ENCODE measurements around the gene NUDC.

Gene NUDC

DNA sequence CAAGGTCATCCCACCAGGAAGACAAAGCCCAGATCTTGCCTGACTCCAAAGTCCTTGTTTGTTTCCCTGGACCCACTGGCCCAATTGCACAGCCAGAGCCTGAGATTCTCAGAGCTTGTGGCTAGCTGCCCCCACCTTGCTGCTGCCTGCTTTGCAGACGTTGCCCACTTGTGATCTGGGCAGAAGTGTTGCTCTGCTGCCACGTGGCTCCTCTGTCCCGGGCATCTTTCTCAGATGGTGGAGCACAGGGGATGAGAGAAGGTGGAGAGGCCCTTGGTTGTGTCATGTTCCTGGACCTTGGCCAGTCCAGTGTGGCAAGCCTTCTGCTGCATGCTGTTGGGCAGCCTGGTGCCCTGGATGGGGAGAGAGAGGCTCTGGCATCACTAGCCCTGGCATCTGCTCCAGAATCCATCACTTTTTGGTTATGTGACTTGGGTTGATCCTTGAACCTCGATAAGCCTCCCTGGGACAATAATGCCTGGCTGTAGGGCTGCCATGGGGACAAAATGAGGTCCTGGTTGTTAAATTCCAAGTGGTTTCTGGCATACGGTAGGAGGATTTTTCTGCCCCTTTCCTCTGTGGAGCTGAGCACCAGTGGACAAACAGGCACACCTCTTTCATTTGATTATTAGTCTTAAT lies 6.2 kb upstream of the NUDC start:
- ChIA-PET CTCF (interaction anchor here (0.6 kb wide), 1 partner anchor 748 kb away, joined by 3 read pairs; no protein-coding TSS in a partner anchor), POLR2A (no interaction called here)
- TF ChIP-seq, protein P1, sequence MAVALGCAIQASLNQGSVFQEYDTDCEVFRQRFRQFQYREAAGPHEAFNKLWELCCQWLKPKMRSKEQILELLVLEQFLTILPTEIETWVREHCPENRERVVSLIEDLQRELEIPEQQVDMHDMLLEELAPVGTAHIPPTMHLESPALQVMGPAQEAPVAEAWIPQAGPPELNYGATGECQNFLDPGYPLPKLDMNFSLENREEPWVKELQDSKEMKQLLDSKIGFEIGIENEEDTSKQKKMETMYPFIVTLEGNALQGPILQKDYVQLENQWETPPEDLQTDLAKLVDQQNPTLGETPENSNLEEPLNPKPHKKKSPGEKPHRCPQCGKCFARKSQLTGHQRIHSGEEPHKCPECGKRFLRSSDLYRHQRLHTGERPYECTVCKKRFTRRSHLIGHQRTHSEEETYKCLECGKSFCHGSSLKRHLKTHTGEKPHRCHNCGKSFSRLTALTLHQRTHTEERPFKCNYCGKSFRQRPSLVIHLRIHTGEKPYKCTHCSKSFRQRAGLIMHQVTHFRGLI (tag by site-specific recombination; IDR thresholded peaks at IDR 0.05) = peak; percentile 49; the same call in 1 of the 2 replicates
- TF ChIP-seq ZBTB44 (tag by site-specific recombination; IDR thresholded peaks at IDR 0.05) = no peak
- H3K4me1 ChIP-seq (ENCODE audit: control insufficient read depth, insufficient read depth, low read length) = peaks cover 8% of the 10 kb centered on the region
- H3K4me3 ChIP-seq (ENCODE audit: low read depth, low read length) = no peak overlapping the region
- H3K36me3 ChIP-seq (ENCODE audit: control insufficient read depth in 2 of 2, insufficient read depth in 1 of 2, low read length in 2 of 2) = no peaks in the 10 kb centered on the region
- H3K9me3 ChIP-seq (ENCODE audit: control insufficient read depth, insufficient read depth, low read depth, low read length) = no peaks in the 10 kb centered on the region
- H3K27ac ChIP-seq (ENCODE audit: extremely low read depth, low read depth, low read length) = no peak overlapping the region

- POLR2A ChIA-PET = interaction anchor here (0.6 to 1.4 kb wide), 4 partner anchors 8 to 56 kb away, joined by 3 to 8 read pairs (median 5); partner anchors contain the start of genes GPATCH3 and GPN2
- peaks cover 7% of the 10 kb centered on the region for H3K4me1 ChIP-seq (ENCODE audit: control insufficient read depth, insufficient read depth, low read length)
- H3K36me3 ChIP-seq (ENCODE audit: control insufficient read depth in 2 of 2, insufficient read depth in 1 of 2, low read length in 2 of 2) = peaks cover 27 to 34% of the 10 kb centered on the region in 2 experiments; a peak in 2 of 3 replicates
- TF ChIP-seq MEIS1 (CRISPR knock-in tag; IDR thresholded peaks at IDR 0.05; ENCODE audit: borderline replicate concordance) (no peak), ZFP41 (tag by site-specific recombination; IDR thresholded peaks at IDR 0.05; ENCODE audit: borderline replicate concordance) (no peak), ZNF596 (tag by site-specific recombination; IDR thresholded peaks at IDR 0.05) (no peak), ZXDB (tag by site-specific recombination; IDR thresholded peaks at IDR 0.05) (no peak), ZNF10 (tag by site-specific recombination; IDR thresholded peaks at IDR 0.05) (no peak), KLF9 (tag by site-specific recombination; IDR thresholded peaks at IDR 0.05; ENCODE audit: low read depth) (no peak), ZNF837 (tag by site-specific recombination; IDR thresholded peaks at IDR 0.05) (no peak), ZNF133 (tag by site-specific recombination; IDR thresholded peaks at IDR 0.05) (no peak), ZBTB7A (tag by site-specific recombination; IDR thresholded peaks at IDR 0.05; ENCODE audit: low read depth) (no peak), ZBTB44 (tag by site-specific recombination; IDR thresholded peaks at IDR 0.05) (no peak), ZNF138 (tag by site-specific recombination; IDR thresholded peaks at IDR 0.05; ENCODE audit: borderline replicate concordance) (no peak), ZNF777 (tag by site-specific recombination; IDR thresholded peaks at IDR 0.05; ENCODE audit: borderline replicate concordance) (no peak), ZNF2 (tag by site-specific recombination; IDR thresholded peaks at IDR 0.05) (0 out of 2 replicates have a peak, but pooled peaks have one; percentile 9), ZFHX2 (tag by site-specific recombination; conservative IDR thresholded peaks at IDR 0.05) (no peak), ZNF335 (tag by site-specific recombination; conservative IDR thresholded peaks at IDR 0.05) (peak; percentile 83), ZNF660 (tag by site-specific recombination; IDR thresholded peaks at IDR 0.05) (0 out of 2 replicates have a peak, but pooled peaks have one; percentile 23), ZNF561 (tag by site-specific recombination; IDR thresholded peaks at IDR 0.05; ENCODE audit: borderline replicate concordance) (no peak), GLI2 (tag by site-specific recombination; IDR thresholded peaks at IDR 0.05; ENCODE audit: borderline replicate concordance, low read depth) (no peak), ZNF701 (tag by site-specific recombination; IDR thresholded peaks at IDR 0.05) (no peak), ZNF48 (tag by site-specific recombination; IDR thresholded peaks at IDR 0.05) (no peak), ZNF157 (tag by site-specific recombination; IDR thresholded peaks at IDR 0.05) (no peak), ZFP3 (tag by site-specific recombination; IDR thresholded peaks at IDR 0.05; ENCODE audit: low read depth) (no peak)
- TF ChIP-seq, protein P2, sequence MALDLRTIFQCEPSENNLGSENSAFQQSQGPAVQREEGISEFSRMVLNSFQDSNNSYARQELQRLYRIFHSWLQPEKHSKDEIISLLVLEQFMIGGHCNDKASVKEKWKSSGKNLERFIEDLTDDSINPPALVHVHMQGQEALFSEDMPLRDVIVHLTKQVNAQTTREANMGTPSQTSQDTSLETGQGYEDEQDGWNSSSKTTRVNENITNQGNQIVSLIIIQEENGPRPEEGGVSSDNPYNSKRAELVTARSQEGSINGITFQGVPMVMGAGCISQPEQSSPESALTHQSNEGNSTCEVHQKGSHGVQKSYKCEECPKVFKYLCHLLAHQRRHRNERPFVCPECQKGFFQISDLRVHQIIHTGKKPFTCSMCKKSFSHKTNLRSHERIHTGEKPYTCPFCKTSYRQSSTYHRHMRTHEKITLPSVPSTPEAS (tag by site-specific recombination; IDR thresholded peaks at IDR 0.05) = no peak
- TF ChIP-seq, protein P3, sequence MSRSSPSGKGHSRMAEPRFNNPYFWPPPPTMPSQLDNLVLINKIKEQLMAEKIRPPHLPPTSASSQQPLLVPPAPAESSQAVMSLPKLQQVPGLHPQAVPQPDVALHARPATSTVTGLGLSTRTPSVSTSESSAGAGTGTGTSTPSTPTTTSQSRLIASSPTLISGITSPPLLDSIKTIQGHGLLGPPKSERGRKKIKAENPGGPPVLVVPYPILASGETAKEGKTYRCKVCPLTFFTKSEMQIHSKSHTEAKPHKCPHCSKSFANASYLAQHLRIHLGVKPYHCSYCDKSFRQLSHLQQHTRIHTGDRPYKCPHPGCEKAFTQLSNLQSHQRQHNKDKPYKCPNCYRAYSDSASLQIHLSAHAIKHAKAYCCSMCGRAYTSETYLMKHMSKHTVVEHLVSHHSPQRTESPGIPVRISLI (tag by site-specific recombination; IDR thresholded peaks at IDR 0.05) = no peak
- peak overlapping the region; percentile 13 for H3K4me3 ChIP-seq (ENCODE audit: low read depth, low read length)
- no peak overlapping the region for H3K27ac ChIP-seq (ENCODE audit: extremely low read depth, low read depth, low read length)
- no peaks in the 10 kb centered on the region for H3K9me3 ChIP-seq (ENCODE audit: control insufficient read depth, insufficient read depth, low read depth, low read length)
- CTCF ChIA-PET = interaction anchor here (0.6 kb wide), 1 partner anchor 1906 kb away, joined by 3 read pairs; no protein-coding TSS in a partner anchor
Measured at GRCh38 chr1:26921126-26921539, 410 bp upstream of the NUDC start.
